ENCODE data around the gene SS18L1. TPM values are rescaled to one million over a fixed set of nuclear protein-coding genes. Genes with fewer than 3 reads are reported as not detected.

The SS18L1 gene
- total and polyA plus RNA-seq, 5 donors = 6.2 to 8.8 (median 8.1) TPM

DNA sequence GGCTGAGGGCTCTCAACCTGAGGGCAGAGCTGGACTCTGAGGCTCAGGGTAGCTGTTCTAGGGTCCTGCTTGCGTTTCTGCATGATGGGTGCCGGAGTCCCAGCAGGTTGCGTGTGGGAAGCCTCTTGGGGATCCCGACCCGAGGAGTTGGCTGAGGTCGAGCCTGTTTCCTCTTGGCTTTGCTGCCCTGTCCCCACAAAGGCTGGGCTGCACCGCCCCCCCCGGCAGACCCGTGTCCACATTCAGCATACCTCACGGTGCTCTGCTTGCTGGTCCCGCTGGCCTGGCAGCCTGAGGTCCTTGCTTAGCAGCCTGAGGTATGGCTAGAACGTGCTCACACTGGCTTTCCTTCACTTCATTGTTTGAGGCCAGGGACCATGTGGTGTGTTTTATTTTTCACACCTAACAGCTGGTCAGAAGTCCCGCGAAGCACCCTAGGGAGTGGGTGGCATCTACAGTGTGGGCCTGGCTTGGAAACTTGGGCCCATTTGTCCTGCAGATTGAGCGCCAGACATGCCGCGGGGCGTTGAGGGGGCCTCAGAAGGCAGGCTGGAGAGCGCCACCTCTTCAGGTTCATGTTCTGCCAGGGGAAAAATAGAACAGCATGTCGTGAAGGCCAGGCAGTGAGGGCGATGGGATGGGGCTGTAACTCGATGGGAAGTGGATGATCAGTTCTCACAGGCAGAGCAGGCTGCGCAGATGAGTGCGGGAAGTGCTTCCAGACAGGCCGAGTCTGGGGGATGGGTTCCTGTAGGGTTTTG lies 11.8 kb upstream of the SS18L1 start:
- ATAC-seq (no peak), DNase-seq (peak in 1 of 3 donors; percentile 48)
- H3K27me3 ChIP-seq (ENCODE audit: control insufficient read depth, insufficient read depth) = no peaks in the 10 kb centered on the region
- H3K27ac ChIP-seq (ENCODE audit: low read length) = peak overlapping the region; percentile 73
- peaks cover 2% of the 10 kb centered on the region for H3K4me1 ChIP-seq (ENCODE audit: control insufficient read depth, insufficient read depth, low read length)
- intact Hi-C loops (cut with DNase I) = loop anchor here in 2 of 4 donors (5.0 to 10.0 kb wide), 2 partner anchors 69 to 117 kb away; no protein-coding TSS in a partner anchor
- no peaks in the 10 kb centered on the region for H3K9me3 ChIP-seq (ENCODE audit: control insufficient read depth, low read length)
- no peak overlapping the region for H3K4me3 ChIP-seq (ENCODE audit: low read length)
- 78% methylated on average over 25 of the region's 25 CpGs for WGBS

DNA sequence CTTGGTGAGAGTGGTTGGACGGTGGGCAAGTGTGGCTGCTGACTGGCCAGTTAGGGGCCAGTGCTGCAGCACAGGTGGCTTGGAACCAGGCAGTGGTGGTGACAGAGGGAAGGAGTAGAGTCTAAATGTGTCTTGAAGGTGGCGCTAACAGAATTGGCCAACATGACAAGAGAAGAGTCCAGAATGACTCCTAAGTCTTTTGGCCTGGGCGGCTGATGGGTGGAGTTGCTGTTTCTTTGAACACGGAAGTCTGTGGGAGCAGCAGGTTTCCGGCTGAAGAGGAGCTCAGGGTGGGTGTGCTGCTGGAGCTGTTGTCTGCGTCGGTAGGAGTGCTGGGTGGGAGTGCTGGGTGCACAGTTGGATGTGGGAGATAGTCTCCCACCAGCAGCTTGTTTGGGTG lies 11.1 kb upstream of the SS18L1 start:
- Histone ChIP-seq H3K27me3 (ENCODE audit: control insufficient read depth, insufficient read depth) (no peaks in the 10 kb centered on the region), H3K9me3 (ENCODE audit: control insufficient read depth, low read length) (no peaks in the 10 kb centered on the region), H3K4me1 (ENCODE audit: control insufficient read depth, insufficient read depth, low read length) (peaks cover 2% of the 10 kb centered on the region), H3K27ac (ENCODE audit: low read length) (peak overlapping the region; percentile 73), H3K4me3 (ENCODE audit: low read length) (no peak overlapping the region)
- ATAC-seq (peak in 1 of 2 donors; percentile 69), DNase-seq (peak in 2 of 3 donors; percentile 62 to 81)
- 69% methylated on average over 7 of the region's 7 CpGs for WGBS
- intact Hi-C loops (cut with DNase I) = loop anchor here in 2 of 4 donors (5.0 to 10.0 kb wide), 2 partner anchors 70 to 118 kb away; no protein-coding TSS in a partner anchor

DNA sequence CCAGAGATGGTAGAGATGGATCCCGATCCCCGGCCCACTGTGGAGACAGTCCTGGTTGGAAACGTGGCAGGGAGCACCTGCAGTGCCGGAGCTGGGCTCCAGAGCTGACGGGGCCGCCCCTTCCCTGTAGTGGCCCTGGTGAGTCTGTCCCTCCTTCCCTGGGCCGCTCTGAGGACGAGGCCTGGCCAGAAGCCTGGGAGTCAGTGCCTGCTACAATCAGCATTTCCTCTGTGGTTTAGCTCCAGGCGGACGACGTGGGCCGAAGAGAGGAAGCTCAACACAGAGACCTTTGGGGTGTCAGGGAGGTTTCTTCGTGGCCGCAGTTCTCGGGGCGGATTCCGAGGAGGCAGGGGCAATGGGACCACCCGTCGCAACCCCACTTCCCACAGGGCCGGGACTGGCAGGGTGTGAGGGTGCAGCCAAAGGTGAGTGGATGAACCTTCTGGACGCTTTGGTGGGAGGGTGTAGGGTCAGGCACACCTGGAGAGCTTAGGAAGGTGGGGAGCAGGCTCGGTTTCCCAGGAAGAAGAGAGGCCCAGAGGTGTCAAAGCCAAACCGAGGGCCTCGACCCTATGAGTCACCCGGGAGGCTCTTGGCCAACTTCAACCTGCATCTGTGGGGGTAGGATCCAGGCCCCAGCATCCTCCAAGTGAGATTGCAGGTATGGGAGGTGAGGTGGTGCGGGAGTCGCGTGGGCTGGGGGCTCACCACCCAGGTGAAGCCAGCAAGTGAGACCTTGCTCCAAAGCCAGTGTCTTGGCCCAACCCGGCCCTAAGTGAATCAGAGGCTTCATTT lies 10.3 kb upstream of the SS18L1 start:
- Histone ChIP-seq H3K4me3 (ENCODE audit: low read length) (no peak overlapping the region), H3K27me3 (ENCODE audit: control insufficient read depth, insufficient read depth) (no peaks in the 10 kb centered on the region), H3K4me1 (ENCODE audit: control insufficient read depth, insufficient read depth, low read length) (peaks cover 2% of the 10 kb centered on the region), H3K27ac (ENCODE audit: low read length) (peak overlapping the region; percentile 73), H3K9me3 (ENCODE audit: control insufficient read depth, low read length) (no peaks in the 10 kb centered on the region)
- intact Hi-C loops (cut with DNase I) = loop anchor here in 2 of 4 donors (5.0 to 10.0 kb wide), 2 partner anchors 71 to 118 kb away; no protein-coding TSS in a partner anchor
- WGBS = 60% methylated on average over 29 of the region's 29 CpGs
- DNase-seq = peak; percentile 61 to 84 (median 80)
- ATAC-seq = peak; percentile 55 to 80

DNA sequence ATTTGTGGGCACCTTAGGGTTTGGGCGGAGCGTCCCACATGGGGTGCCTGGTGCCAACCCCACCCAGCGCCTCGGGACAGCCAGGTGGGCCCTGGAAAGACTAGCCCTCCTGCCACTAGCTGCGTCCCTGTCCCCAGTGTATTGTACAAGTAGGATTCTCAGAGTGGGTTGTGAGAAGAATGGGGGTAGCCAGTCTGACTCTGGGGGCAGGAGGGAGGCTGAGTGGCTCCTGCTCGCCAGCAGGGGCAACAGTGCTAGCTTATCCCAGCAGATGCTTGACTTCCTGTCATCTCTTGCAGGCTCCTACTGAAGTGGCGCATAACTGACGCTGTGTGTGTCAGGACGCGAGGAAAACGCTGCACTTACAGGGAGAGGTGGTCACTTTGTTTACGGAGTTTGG lies 9.7 kb upstream of the SS18L1 start:
- Histone ChIP-seq H3K9me3 (ENCODE audit: control insufficient read depth, low read length) (no peaks in the 10 kb centered on the region), H3K4me1 (ENCODE audit: control insufficient read depth, insufficient read depth, low read length) (peaks cover 2% of the 10 kb centered on the region), H3K27me3 (ENCODE audit: control insufficient read depth, insufficient read depth) (no peaks in the 10 kb centered on the region), H3K4me3 (ENCODE audit: low read length) (no peak overlapping the region), H3K27ac (ENCODE audit: low read length) (no peak overlapping the region)
- intact Hi-C loops (cut with DNase I) = loop anchor here in 2 of 4 donors (5.0 to 10.0 kb wide), 2 partner anchors 72 to 119 kb away; no protein-coding TSS in a partner anchor
- peak in 1 of 3 donors; percentile 51 for DNase-seq
- 67% methylated on average over 12 of the region's 12 CpGs for whole genome bisulfite sequencing
- ATAC-seq = peak; percentile 32 to 34

DNA sequence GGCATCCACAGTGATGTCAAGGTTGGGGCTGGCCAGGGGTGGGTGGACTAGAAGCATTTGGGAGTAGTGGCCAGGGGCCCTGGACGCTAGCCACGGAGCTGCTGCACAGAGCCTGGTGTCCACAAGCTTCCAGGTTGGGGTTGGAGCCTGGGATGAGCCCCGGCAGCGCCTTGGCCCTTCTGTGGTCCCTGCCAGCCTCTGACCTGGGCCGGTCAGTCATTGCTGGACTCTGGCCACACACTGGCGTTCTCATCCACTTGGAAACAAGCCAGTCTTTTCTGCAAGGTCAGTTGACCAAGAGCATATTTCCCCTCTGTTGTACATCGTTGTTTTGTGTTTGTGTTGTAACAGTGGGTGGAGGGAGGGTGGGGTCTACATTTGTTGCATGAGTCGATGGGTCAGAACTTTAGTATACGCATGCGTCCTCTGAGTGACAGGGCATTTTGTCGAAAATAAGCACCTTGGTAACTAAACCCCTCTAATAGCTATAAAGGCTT lies 8.8 kb upstream of the SS18L1 start:
- intact Hi-C loops (cut with DNase I) = loop anchor here in 3 of 4 donors (5.0 to 10.0 kb wide), 4 partner anchors 72 to 122 kb away; no protein-coding TSS in a partner anchor

DNA sequence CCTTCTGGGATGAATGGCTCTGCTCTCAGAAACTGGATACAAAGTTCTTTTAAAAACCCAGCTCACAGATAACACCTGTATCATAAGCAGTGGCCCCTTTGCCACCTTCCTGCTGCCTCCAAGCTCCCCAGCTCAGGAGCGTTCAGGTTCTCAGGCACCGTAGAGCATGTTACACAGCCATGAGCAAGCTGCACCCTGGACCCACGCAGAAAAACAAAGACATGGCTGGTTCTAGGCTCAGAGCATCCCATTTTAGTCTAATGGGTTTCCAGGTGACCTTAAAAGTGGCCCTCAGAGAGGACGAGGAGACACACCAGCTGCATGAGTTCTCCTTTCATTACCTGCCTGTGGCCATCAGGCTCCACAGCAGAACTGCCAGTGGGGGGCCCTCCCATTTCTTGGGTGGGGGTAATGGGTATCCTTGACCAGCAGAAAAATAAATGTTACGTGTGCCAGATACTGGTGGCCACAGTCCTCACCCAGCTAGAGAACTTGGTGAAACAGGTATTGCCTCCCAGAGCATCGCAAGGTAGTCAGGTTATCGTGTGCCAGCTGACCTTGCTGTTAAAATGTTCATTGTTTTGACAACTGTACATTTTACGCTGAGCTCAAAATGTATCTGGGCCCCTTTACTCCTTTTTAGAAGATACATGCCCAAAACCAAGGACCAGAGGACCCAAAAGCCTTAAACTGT lies 7.8 kb upstream of the SS18L1 start:
- no peaks in the 10 kb centered on the region for H3K27me3 ChIP-seq (ENCODE audit: control insufficient read depth, insufficient read depth)
- no peak overlapping the region for H3K27ac ChIP-seq (ENCODE audit: low read length)
- ATAC-seq = no peak
- 89% methylated on average over 8 of the region's 8 CpGs for WGBS
- DNase-seq = no peak
- no peaks in the 10 kb centered on the region for H3K9me3 ChIP-seq (ENCODE audit: control insufficient read depth, low read length)
- H3K4me1 ChIP-seq (ENCODE audit: control insufficient read depth, insufficient read depth, low read length) = peaks cover 2% of the 10 kb centered on the region
- H3K4me3 ChIP-seq (ENCODE audit: low read length) = no peak overlapping the region
- intact Hi-C loops (cut with DNase I) = loop anchor here in 3 of 4 donors (5.0 to 10.0 kb wide), 3 partner anchors 108 to 123 kb away; no protein-coding TSS in a partner anchor

More for the DNA sequence above, 8.8 kb upstream of the SS18L1 start:
- Histone ChIP-seq H3K9me3 (ENCODE audit: control insufficient read depth, low read length) (no peaks in the 10 kb centered on the region), H3K27ac (ENCODE audit: low read length) (peak overlapping the region; percentile 33), H3K4me1 (ENCODE audit: control insufficient read depth, insufficient read depth, low read length) (peaks cover 2% of the 10 kb centered on the region), H3K4me3 (ENCODE audit: low read length) (no peak overlapping the region), H3K27me3 (ENCODE audit: control insufficient read depth, insufficient read depth) (no peaks in the 10 kb centered on the region)
- WGBS = 50% methylated on average over 11 of the region's 11 CpGs
- ATAC-seq (peak; percentile 24 to 26), DNase-seq (peak in 2 of 3 donors; percentile 55 to 73)

DNA sequence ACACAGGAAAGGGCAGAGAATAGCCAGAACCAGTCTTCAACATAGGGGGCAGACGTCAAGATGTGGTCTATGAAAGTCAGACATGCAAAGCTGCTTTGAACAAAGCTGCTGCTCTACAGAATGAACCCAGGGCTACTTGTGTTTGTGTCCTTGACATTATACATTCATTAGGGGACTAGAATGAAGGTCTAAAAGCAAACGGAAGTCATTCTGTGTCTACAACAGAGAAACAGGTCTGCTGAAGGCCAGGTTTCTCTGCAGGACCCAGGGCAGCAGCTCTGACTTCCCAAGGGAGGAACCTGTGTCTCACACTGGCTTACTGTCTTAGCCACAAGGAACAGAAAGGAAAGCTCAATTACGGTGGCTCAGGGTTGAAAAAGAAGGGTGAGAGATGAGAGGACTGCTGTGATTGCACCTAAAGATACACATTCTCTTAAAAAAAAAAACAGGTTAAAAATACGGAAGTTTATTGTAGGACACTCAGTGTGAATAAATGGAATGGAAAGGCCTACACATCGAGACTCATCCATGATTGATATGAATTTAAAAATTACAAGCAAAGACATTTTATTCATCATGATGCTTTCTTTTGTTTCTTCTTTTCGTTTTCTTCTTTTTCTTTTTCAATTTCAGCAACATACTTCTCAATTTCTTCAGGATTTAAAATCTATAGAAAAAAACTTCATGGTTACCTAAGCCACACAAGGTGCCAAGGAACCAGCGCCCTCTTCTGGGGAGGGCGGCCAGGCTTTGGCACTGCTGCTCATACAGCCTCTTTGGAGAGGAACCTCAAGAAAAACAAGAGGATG lies 7.1 kb upstream of the SS18L1 start:
- peaks cover 8% of the 10 kb centered on the region for H3K4me1 ChIP-seq (ENCODE audit: control insufficient read depth, insufficient read depth, low read length)
- 53% methylated on average over 8 of the region's 8 CpGs for WGBS
- no peak overlapping the region for H3K27ac ChIP-seq (ENCODE audit: low read length)
- intact Hi-C loops (cut with DNase I) = loop anchor here in 3 of 4 donors (5.0 to 10.0 kb wide), 3 partner anchors 109 to 124 kb away; no protein-coding TSS in a partner anchor
- ATAC-seq = peak in 1 of 2 donors; percentile 19
- no peaks in the 10 kb centered on the region for H3K9me3 ChIP-seq (ENCODE audit: control insufficient read depth, low read length)
- peak; percentile 60 to 91 (median 85) for DNase-seq
- no peak overlapping the region for H3K4me3 ChIP-seq (ENCODE audit: low read length)
- no peaks in the 10 kb centered on the region for H3K27me3 ChIP-seq (ENCODE audit: control insufficient read depth, insufficient read depth)

DNA sequence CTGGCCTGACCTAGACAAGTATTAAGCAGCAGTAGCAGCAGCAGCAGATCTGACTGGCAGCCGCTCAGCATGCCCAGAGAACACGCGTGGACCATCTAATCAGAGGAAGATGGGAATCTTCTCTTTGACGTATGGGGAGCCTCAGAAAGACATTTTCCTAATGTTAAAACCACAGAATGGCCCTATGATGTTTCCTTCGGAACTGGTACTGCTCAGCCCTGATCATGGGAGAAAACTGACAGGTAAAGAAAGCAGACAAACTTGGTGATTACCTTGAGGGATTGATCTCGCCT lies 6.5 kb upstream of the SS18L1 start:
- whole genome bisulfite sequencing = 66% methylated on average over 6 of the region's 6 CpGs
- no peak for ATAC-seq
- intact Hi-C loops (cut with DNase I) = loop anchor here in 3 of 4 donors (5.0 to 10.0 kb wide), 3 partner anchors 110 to 125 kb away; no protein-coding TSS in a partner anchor
- Histone ChIP-seq H3K4me1 (ENCODE audit: control insufficient read depth, insufficient read depth, low read length) (peaks cover 13% of the 10 kb centered on the region), H3K27me3 (ENCODE audit: control insufficient read depth, insufficient read depth) (no peaks in the 10 kb centered on the region), H3K27ac (ENCODE audit: low read length) (no peak overlapping the region), H3K9me3 (ENCODE audit: control insufficient read depth, low read length) (no peaks in the 10 kb centered on the region), H3K4me3 (ENCODE audit: low read length) (no peak overlapping the region)
- no peak for DNase-seq

DNA sequence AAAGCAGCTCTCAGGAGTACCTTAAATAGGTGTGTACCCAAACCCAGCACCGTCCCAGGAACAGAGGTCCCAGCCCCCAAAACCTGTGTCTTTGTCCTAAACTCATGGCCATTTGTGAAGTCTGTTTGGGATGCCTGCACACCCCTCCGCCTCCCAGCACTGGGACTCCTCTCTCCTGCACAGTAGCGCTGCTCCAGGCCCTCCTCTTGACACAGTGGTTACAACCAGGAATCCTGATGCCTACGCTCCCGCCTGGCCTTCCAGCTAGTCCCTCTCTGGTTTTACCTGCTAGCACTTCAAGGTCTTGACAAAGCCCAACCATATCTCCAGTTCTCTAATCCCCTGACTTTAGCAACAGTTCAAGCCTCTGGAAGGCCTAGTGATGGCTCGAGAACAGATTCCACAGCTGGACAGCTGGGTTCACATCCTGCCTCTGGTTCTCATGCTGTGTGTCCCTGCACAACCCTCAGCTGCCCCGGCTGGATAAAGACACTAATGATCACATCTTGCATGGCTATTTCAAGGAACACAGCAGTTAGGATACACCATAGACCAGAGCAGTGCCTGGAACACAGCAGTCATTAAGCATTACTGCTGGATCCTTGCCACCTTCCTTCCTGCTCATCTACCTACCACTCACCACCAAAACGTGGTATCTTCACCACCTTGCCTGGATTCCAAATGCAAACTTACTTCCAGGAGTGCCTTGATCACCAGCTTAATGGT lies 5.9 kb upstream of the SS18L1 start:
- no peak overlapping the region for H3K27ac ChIP-seq (ENCODE audit: low read length)
- ATAC-seq = no peak
- no peak overlapping the region for H3K4me3 ChIP-seq (ENCODE audit: low read length)
- DNase-seq = peak in 1 of 3 donors; percentile 52
- intact Hi-C loops (cut with DNase I) = loop anchor here in 3 of 4 donors (5.0 to 10.0 kb wide), 3 partner anchors 110 to 125 kb away; no protein-coding TSS in a partner anchor
- WGBS = 78% methylated on average over 8 of the region's 8 CpGs
- H3K27me3 ChIP-seq (ENCODE audit: control insufficient read depth, insufficient read depth) = no peaks in the 10 kb centered on the region
- H3K4me1 ChIP-seq (ENCODE audit: control insufficient read depth, insufficient read depth, low read length) = peaks cover 13% of the 10 kb centered on the region
- H3K9me3 ChIP-seq (ENCODE audit: control insufficient read depth, low read length) = no peaks in the 10 kb centered on the region

Measured in right cardiac atrium (tissue), 5 donors.